ENCODE measurements around the gene SNAPC2. TPM values are rescaled to one million over a fixed set of nuclear protein-coding genes. Genes with fewer than 3 reads are reported as not detected.

The SNAPC2 gene
- total RNA-seq, 2 experiments from 2014 or later: 18.6 to 19.0 TPM

DNA sequence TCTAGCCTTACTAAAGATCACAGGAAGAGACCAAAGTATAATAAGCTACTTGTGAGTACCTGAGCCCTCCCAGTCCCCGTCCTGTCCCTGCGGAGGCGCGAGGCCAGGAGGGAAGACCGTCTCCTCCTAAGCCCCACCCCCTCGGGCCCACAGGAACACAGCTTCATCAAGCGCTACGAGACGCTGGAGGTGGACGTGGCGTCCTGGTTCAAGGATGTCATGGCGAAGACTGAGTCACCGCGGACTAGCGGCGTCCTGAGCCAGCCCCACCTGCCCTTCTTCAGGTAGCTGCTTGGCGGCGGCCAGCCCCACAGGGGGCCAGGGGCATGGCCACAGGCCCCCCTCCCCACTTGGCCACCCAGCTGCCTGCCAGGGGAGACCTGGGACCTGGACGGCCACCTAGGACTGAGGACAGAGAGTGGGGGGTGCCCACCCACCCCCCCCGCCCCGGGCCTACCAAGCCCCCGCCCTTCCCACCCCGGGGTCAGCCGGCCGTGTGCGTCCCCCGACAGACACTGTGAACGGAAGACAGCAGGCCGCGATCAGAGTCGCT lies 7.9 kb upstream of the SNAPC2 start:
- POLR2A ChIA-PET: interaction anchor here (1.1 to 1.3 kb wide), 2 partner anchors 8 kb away, joined by 3 read pairs; partner anchors contain the start of genes MAP2K7 and SNAPC2
- CTCF ChIA-PET: interaction anchor here (0.6 to 1.0 kb wide), 2 partner anchors 10 to 31 kb away, joined by 3 read pairs; partner anchors contain the start of gene TIMM44
- no peak overlapping the region for H3K4me3 Mint-ChIP-seq
- DNase-seq (no peak), ATAC-seq (no peak)
- no peak overlapping the region for H3K27ac Mint-ChIP-seq
- peaks cover 12% of the 10 kb centered on the region for H3K4me1 Mint-ChIP-seq (ENCODE audit: low read depth)
- H3K9me3 Mint-ChIP-seq (ENCODE audit: insufficient read depth): no peaks in the 10 kb centered on the region
- peaks cover 12% of the 10 kb centered on the region for H3K27me3 Mint-ChIP-seq (ENCODE audit: low read depth)
- peaks cover 26% of the 10 kb centered on the region for H3K36me3 Mint-ChIP-seq (ENCODE audit: low read depth)

DNA sequence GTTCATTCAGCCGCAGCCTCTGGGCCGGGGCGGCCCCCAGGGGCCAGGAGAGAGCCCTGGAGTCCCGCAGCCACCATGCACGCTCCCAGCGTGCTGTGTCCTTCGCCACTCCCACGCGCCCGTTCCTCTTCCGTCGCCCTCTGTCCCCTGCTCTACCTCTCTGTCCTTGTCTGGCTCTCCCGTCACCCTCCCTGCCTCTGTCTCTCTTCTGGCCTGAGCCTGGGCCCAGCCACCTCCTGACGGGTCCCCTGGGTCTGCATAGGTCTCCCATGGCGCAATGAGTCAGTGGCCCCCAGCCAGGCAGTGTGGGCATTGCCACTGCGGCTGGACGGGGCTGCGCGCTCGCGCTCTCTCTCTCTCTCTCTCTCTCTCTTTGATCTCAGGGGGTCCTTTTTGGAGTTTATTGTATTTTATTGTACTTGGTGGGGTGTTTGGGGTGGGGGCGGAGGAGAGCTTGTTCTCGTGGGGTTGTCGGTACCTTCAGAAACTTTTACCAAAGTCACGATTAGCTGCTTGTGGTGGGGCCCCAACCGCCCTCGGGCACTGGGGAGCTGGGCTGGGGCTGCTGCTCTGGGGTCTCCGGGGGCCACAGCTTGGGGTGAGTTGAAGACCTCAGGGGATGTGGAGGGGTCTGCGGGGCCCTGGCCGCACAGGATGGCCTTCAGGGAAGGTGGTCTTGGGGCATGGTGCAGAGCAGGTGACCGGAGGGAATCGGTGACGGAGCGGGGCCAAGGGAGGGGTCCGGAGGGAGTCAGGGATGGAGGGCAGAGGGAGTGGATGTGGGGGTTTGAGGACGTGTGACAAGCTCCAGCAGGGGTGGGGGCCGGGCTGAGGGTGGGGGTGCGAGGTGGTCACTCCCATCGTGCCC lies 7.2 kb upstream of the SNAPC2 start:
- ChIA-PET POLR2A (interaction anchor here (1.3 kb wide), 1 partner anchor 9 kb away, joined by 3 read pairs; the partner anchor contains the start of gene MAP2K7), CTCF (no interaction called here)
- Mint-ChIP-seq H3K4me1 (ENCODE audit: low read depth) (peaks cover 17% of the 10 kb centered on the region), H3K27ac (no peak overlapping the region), H3K36me3 (ENCODE audit: low read depth) (peaks cover 24% of the 10 kb centered on the region), H3K9me3 (ENCODE audit: insufficient read depth) (no peaks in the 10 kb centered on the region), H3K4me3 (no peak overlapping the region), H3K27me3 (ENCODE audit: low read depth) (peaks cover 17% of the 10 kb centered on the region)
- DNase-seq (no peak), ATAC-seq (no peak)

DNA sequence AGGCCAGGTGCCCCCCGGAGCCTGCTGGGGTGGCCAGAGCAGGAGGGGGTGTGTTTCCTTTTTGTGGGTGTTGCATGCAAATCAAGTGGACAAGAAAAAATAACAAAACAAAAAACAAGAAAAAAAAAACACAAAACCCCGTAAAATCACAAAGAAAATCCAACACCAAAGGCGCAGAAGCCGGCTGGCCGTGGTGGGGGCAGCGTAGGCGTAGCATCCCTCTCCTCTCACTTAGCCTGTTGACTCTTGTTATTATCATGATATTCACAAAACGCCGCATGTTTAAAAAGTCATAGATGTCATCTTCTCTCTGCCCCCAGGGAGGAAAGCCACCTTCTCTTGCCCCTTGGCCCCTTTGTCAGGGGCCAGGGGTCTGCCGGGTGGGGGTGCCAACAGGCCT lies 6.5 kb upstream of the SNAPC2 start:
- DNase-seq (no peak), ATAC-seq (no peak)
- no peak overlapping the region for H3K27ac Mint-ChIP-seq
- ChIA-PET POLR2A (no interaction called here), CTCF (no interaction called here)
- H3K9me3 Mint-ChIP-seq (ENCODE audit: insufficient read depth): no peaks in the 10 kb centered on the region
- H3K4me1 Mint-ChIP-seq (ENCODE audit: low read depth): peaks cover 22% of the 10 kb centered on the region
- H3K27me3 Mint-ChIP-seq (ENCODE audit: low read depth): peaks cover 23% of the 10 kb centered on the region
- H3K36me3 Mint-ChIP-seq (ENCODE audit: low read depth): peaks cover 24% of the 10 kb centered on the region
- H3K4me3 Mint-ChIP-seq: no peak overlapping the region

DNA sequence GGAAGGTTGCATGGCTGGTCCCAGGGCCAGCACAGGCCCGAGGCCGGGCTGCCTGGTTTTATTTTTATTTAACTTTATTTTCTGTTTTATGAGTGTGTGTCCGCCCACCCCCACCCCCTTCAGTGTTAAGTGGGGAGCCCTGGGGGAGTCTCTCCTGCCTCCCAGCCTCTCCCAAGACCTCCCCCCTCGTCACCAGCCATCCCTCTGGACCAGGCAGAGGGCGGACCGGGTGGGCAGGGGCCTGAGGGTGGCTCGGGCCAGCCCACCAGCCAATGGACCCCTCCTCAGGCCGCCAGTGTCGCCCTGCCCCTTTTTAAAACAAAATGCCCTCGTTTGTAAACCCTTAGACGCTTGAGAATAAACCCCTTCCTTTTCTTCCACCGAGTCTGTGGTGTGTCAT lies 6.0 kb upstream of the SNAPC2 start:
- DNase-seq: no peak
- Mint-ChIP-seq H3K4me3 (no peak overlapping the region), H3K27me3 (ENCODE audit: low read depth) (peaks cover 25% of the 10 kb centered on the region), H3K9me3 (ENCODE audit: insufficient read depth) (no peaks in the 10 kb centered on the region), H3K27ac (no peak overlapping the region), H3K36me3 (ENCODE audit: low read depth) (peaks cover 24% of the 10 kb centered on the region), H3K4me1 (ENCODE audit: low read depth) (peaks cover 22% of the 10 kb centered on the region)
- POLR2A ChIA-PET: interaction anchor here (0.8 kb wide), 1 partner anchor 10 kb away, joined by 3 read pairs; no protein-coding TSS in a partner anchor
- no peak for ATAC-seq
- CTCF ChIA-PET: no interaction called here

DNA sequence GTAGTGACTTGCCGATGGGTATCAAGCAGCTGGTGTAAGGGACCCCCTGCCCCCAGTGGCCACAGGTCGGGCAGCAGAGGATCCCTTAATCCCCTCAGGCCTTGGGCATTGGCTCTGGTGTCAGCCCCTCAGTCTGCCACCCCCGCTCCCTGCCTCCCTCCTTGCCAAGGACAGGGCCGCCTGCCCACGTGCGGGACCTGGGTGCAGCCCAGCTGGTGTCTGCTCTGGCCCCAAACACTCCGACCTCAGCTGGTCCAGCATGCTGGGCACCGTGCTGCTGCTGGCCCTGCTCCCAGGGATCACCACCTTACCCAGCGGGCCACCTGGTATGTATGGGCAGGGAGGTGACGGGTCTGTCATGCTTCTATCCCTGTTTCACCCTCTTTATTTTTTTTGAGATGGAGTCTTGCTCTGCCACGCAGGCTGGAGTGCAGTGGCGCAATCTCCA lies 5.5 kb upstream of the SNAPC2 start, which contains the start of gene TGFBR3L:
Gene TGFBR3L, plus strand, starts transcription at position 233 of the 448 bp plus-strand sequence.
- no peak for ATAC-seq
- Mint-ChIP-seq H3K27ac (peak within 1 kb of the TSS; percentile 24), H3K36me3 (ENCODE audit: low read depth) (peaks cover 24% of the 10 kb centered on the region), H3K9me3 (ENCODE audit: insufficient read depth) (no peaks in the 10 kb centered on the region), H3K27me3 (ENCODE audit: low read depth) (peaks cover 26% of the 10 kb centered on the region), H3K4me3 (peak within 1 kb of the TSS; percentile 42), H3K4me1 (ENCODE audit: low read depth) (peaks cover 24% of the 10 kb centered on the region)
- POLR2A ChIA-PET: interaction anchor here (0.8 kb wide), 1 partner anchor 10 kb away, joined by 3 read pairs; no protein-coding TSS in a partner anchor
- CTCF ChIA-PET: no interaction called here
- no peak for DNase-seq

DNA sequence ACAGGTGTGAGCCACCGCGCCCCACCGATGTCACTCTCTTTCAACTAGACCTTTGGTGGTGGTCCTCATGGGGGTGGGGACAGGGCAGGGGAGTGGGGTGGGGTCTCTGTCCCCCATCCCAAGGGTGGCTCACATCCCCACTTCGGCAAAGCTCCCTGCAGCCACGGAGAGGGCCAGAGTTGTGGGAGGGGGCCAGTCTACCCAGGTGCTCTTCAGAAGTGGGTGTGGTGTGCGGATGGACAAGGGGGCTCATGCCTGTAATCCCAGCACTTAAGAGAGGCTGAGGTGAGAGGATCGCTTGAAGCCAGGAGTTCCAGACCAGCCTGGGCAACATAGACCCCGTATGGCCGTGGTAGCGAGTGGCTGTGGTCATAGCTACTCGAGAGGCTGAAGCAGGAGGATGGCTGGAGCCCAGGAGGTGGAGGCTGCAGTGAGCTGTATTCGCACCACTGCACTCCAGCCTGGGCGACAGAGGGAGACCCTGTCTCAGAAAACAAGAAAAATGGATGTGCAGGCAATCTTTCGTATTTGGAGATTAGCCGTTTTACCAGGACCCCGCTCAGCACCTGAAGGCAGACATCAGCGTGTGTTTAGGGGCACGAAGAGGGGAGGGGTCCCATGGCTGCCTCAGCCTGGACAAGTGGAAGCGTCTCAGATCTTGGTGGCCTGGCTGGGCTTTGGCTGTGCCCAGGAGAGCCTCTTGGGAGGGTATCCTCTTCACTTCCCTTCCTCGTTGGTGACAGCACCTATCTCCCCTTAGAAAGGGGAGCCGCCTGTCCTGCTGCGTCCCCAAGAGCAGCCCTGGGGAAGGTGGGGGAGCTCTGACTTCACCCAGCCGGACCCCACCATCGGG lies 4.7 kb upstream of the SNAPC2 start:
- ChIA-PET CTCF (interaction anchor here (1.0 to 3.3 kb wide), 3 partner anchors 12 to 61 kb away, joined by 3 to 15 read pairs (median 7); partner anchors contain the start of gene MAP2K7), POLR2A (interaction anchor here (1.6 kb wide), 1 partner anchor 12 kb away, joined by 7 read pairs; the partner anchor contains the start of gene MAP2K7)
- Mint-ChIP-seq H3K27me3 (ENCODE audit: low read depth) (peaks cover 30% of the 10 kb centered on the region), H3K36me3 (ENCODE audit: low read depth) (peaks cover 22% of the 10 kb centered on the region), H3K4me3 (peak overlapping the region; percentile 42), H3K9me3 (ENCODE audit: insufficient read depth) (no peaks in the 10 kb centered on the region), H3K4me1 (ENCODE audit: low read depth) (peaks cover 29% of the 10 kb centered on the region), H3K27ac (peak overlapping the region; percentile 43)
- DNase-seq (no peak), ATAC-seq (no peak)

DNA sequence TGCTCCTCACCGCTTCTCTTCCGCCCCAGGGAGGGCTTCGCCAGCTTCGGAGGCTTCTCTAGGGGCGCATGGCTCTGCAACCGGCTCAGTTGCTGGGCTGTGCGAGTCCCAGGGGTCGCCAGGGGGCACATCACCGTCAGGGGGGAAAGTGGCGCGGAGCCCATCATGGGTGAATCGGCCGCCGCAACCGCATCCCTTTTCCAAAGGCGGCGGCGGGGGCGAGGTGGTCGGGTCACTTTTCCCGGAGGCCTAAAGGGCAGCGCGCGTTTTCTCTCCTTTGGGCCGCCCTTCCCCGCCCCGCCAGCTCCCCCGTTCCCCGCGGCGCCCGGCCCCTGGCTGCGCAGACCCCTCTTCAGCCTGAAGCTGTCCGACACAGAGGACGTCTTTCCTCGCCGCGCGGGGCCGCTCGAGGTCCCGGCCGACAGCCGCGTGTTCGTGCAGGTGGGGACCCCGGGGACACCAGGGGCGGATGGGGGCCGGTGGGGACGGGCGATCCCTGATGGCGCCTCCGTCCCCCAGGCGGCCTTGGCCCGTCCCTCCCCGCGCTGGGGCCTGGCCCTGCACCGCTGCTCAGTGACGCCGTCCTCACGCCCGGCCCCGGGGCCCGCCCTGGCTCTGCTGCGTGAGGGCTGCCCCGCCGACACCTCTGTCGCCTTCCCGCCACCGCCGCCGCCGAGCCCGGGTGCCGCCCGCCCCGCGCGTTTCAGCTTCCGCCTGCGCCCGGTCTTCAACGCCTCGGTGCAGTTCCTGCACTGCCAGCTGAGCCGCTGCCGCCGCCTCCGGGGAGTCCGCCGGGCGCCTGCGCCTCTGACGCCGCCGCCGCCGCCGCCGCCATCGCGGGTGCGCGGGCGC lies 3.8 kb upstream of the SNAPC2 start:
- peaks cover 30% of the 10 kb centered on the region for H3K27me3 Mint-ChIP-seq (ENCODE audit: low read depth)
- DNase-seq: peak; percentile 70
- peak overlapping the region; percentile 69 for H3K4me3 Mint-ChIP-seq
- H3K4me1 Mint-ChIP-seq (ENCODE audit: low read depth): peaks cover 35% of the 10 kb centered on the region
- ChIA-PET POLR2A (interaction anchor here (1.6 kb wide), 1 partner anchor 13 kb away, joined by 7 read pairs; the partner anchor contains the start of gene MAP2K7), CTCF (interaction anchor here (1.0 to 3.3 kb wide), 4 partner anchors 13 to 62 kb away, joined by 3 to 15 read pairs (median 6); partner anchors contain the start of genes MAP2K7 and TIMM44)
- peak overlapping the region; percentile 43 for H3K27ac Mint-ChIP-seq
- H3K9me3 Mint-ChIP-seq (ENCODE audit: insufficient read depth): no peaks in the 10 kb centered on the region
- peaks cover 17% of the 10 kb centered on the region for H3K36me3 Mint-ChIP-seq (ENCODE audit: low read depth)
- peak; percentile 6 for ATAC-seq

DNA sequence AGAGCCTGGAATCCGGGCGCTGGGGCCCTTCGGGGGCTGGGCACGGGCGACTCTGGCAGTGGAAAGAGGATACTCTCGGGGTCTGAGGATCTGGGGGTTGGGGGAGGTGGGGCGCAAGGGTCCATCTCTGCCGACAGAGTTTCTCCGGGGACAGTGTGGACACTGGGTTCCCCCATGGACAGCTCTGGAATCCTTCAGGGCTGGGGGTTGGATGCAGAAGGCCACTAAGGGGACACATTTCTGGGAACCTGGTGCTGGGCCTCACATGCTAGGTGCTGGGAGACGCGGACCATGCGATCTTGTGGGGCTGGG lies 3.2 kb upstream of the SNAPC2 start:
- no peak overlapping the region for H3K27ac Mint-ChIP-seq
- peaks cover 41% of the 10 kb centered on the region for H3K4me1 Mint-ChIP-seq (ENCODE audit: low read depth)
- peak overlapping the region; percentile 69 for H3K4me3 Mint-ChIP-seq
- no peak for DNase-seq
- no peak for ATAC-seq
- no peaks in the 10 kb centered on the region for H3K9me3 Mint-ChIP-seq (ENCODE audit: insufficient read depth)
- peaks cover 30% of the 10 kb centered on the region for H3K27me3 Mint-ChIP-seq (ENCODE audit: low read depth)
- peaks cover 12% of the 10 kb centered on the region for H3K36me3 Mint-ChIP-seq (ENCODE audit: low read depth)
- CTCF ChIA-PET: interaction anchor here (1.0 to 3.3 kb wide), 5 partner anchors 13 to 63 kb away, joined by 3 to 15 read pairs (median 7); partner anchors contain the start of genes MAP2K7 and TIMM44
- POLR2A ChIA-PET: interaction anchor here (1.6 kb wide), 2 partner anchors 13 kb away, joined by 6 to 7 read pairs; partner anchors contain the start of gene MAP2K7

DNA sequence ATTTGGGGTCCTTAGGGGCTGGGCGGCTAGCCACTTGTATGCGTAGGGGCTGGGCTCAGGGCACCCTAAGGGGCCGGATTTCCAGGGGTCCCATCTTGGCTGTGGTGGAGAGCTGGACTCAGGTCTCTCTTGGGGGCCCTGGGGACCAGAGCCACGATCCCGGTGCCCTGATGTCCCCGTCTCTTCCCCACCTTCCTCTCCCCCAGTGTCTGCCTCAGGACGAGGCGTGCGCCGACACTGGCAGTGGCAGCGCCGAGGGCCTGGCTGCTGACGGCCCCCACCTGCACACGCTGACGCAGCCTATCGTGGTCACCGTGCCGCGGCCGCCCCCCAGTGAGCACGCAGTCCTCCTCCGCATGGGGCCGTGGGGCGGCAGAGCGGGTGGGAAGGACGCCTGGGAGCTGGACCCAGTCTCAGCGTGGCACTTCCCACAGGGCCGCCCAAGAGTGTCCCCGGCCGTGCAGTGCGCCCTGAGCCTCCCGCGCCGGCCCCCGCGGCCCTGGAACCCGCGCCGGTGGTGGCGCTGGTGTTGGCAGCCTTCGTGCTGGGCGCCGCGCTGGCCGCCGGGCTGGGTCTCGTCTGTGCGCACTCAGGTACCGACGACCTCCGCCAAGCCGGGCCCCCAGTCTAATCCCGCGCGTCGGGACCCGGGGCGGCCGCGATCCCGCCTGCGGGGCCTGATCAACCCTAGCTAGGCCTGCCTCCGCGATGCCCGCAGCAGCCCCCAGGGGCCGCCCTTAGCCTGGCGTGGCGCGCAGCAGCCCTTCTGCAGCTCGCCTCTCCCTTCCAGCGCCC lies 2.7 kb upstream of the SNAPC2 start:
- Mint-ChIP-seq H3K4me1 (ENCODE audit: low read depth) (peaks cover 45% of the 10 kb centered on the region), H3K36me3 (ENCODE audit: low read depth) (peaks cover 11% of the 10 kb centered on the region), H3K27ac (no peak overlapping the region), H3K4me3 (peak overlapping the region; percentile 69), H3K27me3 (ENCODE audit: low read depth) (peaks cover 30% of the 10 kb centered on the region), H3K9me3 (ENCODE audit: insufficient read depth) (no peaks in the 10 kb centered on the region)
- peak; percentile 68 for DNase-seq
- ChIA-PET POLR2A (interaction anchor here (1.1 to 1.6 kb wide), 4 partner anchors 9 to 287 kb away, joined by 3 to 6 read pairs (median 4); partner anchors contain the start of genes MAP2K7 and TIMM44), CTCF (interaction anchor here (0.9 to 3.3 kb wide), 6 partner anchors 11 to 65 kb away, joined by 3 to 15 read pairs (median 7); partner anchors contain the start of genes MAP2K7 and TIMM44)
- ATAC-seq: peak; percentile 24
